HUES64 (cell line): ENCODE data around the gene TGFB2.

Experiments
- H3K27ac ChIP-seq: 2 replicates; pipeline ENCODE4 v1.7.0; 2013; ENCODE audit warnings: low read depth, low read length, inconsistent platforms
- H3K27me3 ChIP-seq: 2 replicates; pipeline ENCODE4 v1.6.1; 2013; ENCODE audit warnings: mild to moderate bottlenecking, low read length; ENCODE audit not compliant: insufficient read depth
- H3K36me3 ChIP-seq: 2 replicates; pipeline ENCODE4 v1.6.1; 2013; ENCODE audit warnings: mild to moderate bottlenecking, low read length; ENCODE audit not compliant: insufficient read depth
- H3K4me1 ChIP-seq: 2 replicates; pipeline ENCODE4 v1.6.1; 2013; ENCODE audit warnings: mild to moderate bottlenecking, low read length, moderate library complexity; ENCODE audit not compliant: insufficient read depth
- H3K4me3 ChIP-seq: 2 replicates; pipeline ENCODE4 v1.5.1; 2013; ENCODE audit warnings: mild to moderate bottlenecking, low read length, moderate library complexity
- H3K9ac ChIP-seq: 2 replicates; pipeline ENCODE4 v1.6.1; 2013; ENCODE audit warnings: mild to moderate bottlenecking, low read depth, low read length
- H3K9me3 ChIP-seq: 2 replicates; pipeline ENCODE4 v1.6.1; 2013; ENCODE audit warnings: low read depth, low read length; ENCODE audit not compliant: insufficient read depth
- WGBS: fragments of 150-250, 120-280 bp; methylation state at CpG from one replicate; pipeline ENCODE4 v1.1.7; 2013; ENCODE audit warnings: missing lambda C conversion rate; 5-methylcytosine and 5-hydroxymethylcytosine counted together

The TGFB2 gene

GRCh38 chr1:218464871-218465270 is 119.7 kb downstream of the TGFB2 start:
- Histone ChIP-seq H3K4me1 (peaks cover 8% of the 10 kb centered on the region), H3K4me3 (no peak overlapping the region), H3K27ac (no peak overlapping the region), H3K9me3 (no peaks in the 10 kb centered on the region), H3K36me3 (no peaks in the 10 kb centered on the region), H3K27me3 (no peaks in the 10 kb centered on the region), H3K9ac (no peak overlapping the region)
- whole genome bisulfite sequencing = 100% methylated on average over 1 of the region's 2 CpGs

- no peaks in the 10 kb centered on the region for H3K4me1 ChIP-seq
- H3K27me3 ChIP-seq = no peaks in the 10 kb centered on the region
- WGBS = 95% methylated on average over 6 of the region's 6 CpGs
- H3K9me3 ChIP-seq = no peaks in the 10 kb centered on the region
- H3K4me3 ChIP-seq = no peak overlapping the region
- no peaks in the 10 kb centered on the region for H3K36me3 ChIP-seq
- H3K9ac ChIP-seq = no peak overlapping the region
- H3K27ac ChIP-seq = no peak overlapping the region
These were observed 121.3 kb downstream of the TGFB2 start for GRCh38 chr1:218466341-218467010.

GRCh38 chr1:218467101-218468072 is 122.3 kb downstream of the TGFB2 start:
- Histone ChIP-seq H3K9ac (no peak overlapping the region), H3K4me3 (no peak overlapping the region), H3K9me3 (no peaks in the 10 kb centered on the region), H3K4me1 (no peaks in the 10 kb centered on the region), H3K27ac (no peak overlapping the region), H3K36me3 (no peaks in the 10 kb centered on the region), H3K27me3 (no peaks in the 10 kb centered on the region)
- WGBS = 95% methylated on average over 8 of the region's 8 CpGs

- no peaks in the 10 kb centered on the region for H3K9me3 ChIP-seq
- no peak overlapping the region for H3K9ac ChIP-seq
- no peak overlapping the region for H3K4me3 ChIP-seq
- 100% methylated on average over 4 of the region's 4 CpGs for WGBS
- no peaks in the 10 kb centered on the region for H3K4me1 ChIP-seq
- H3K27me3 ChIP-seq = no peaks in the 10 kb centered on the region
- H3K27ac ChIP-seq = no peak overlapping the region
- no peaks in the 10 kb centered on the region for H3K36me3 ChIP-seq
These were observed 123.6 kb downstream of the TGFB2 start for GRCh38 chr1:218468711-218469110.

- Histone ChIP-seq H3K27ac (no peak overlapping the region), H3K9me3 (no peaks in the 10 kb centered on the region), H3K4me3 (no peak overlapping the region), H3K27me3 (no peaks in the 10 kb centered on the region), H3K4me1 (no peaks in the 10 kb centered on the region), H3K9ac (no peak overlapping the region), H3K36me3 (no peaks in the 10 kb centered on the region)
- 100% methylated on average over 1 of the region's 1 CpG for WGBS
These were observed 127.7 kb downstream of the TGFB2 start for GRCh38 chr1:218472885-218473284.

- no peaks in the 10 kb centered on the region for H3K4me1 ChIP-seq
- H3K27me3 ChIP-seq = no peaks in the 10 kb centered on the region
- no peak overlapping the region for H3K9ac ChIP-seq
- no CpG with 5 or more reads among the region's 2 CpGs for WGBS
- H3K4me3 ChIP-seq = no peak overlapping the region
- H3K36me3 ChIP-seq = no peaks in the 10 kb centered on the region
- no peaks in the 10 kb centered on the region for H3K9me3 ChIP-seq
- no peak overlapping the region for H3K27ac ChIP-seq
These were observed 128.4 kb downstream of the TGFB2 start for GRCh38 chr1:218473522-218473921.

GRCh38 chr1:218474128-218474527 is 129.0 kb downstream of the TGFB2 start:
- no peaks in the 10 kb centered on the region for H3K36me3 ChIP-seq
- H3K4me3 ChIP-seq = no peak overlapping the region
- H3K27ac ChIP-seq = no peak overlapping the region
- H3K9ac ChIP-seq = no peak overlapping the region
- H3K9me3 ChIP-seq = no peaks in the 10 kb centered on the region
- WGBS = 94% methylated on average over 3 of the region's 5 CpGs
- no peaks in the 10 kb centered on the region for H3K4me1 ChIP-seq
- H3K27me3 ChIP-seq = no peaks in the 10 kb centered on the region

- H3K9me3 ChIP-seq = no peaks in the 10 kb centered on the region
- no peaks in the 10 kb centered on the region for H3K4me1 ChIP-seq
- no peaks in the 10 kb centered on the region for H3K36me3 ChIP-seq
- H3K4me3 ChIP-seq = no peak overlapping the region
- H3K27me3 ChIP-seq = no peaks in the 10 kb centered on the region
- H3K9ac ChIP-seq = no peak overlapping the region
- no peak overlapping the region for H3K27ac ChIP-seq
- WGBS = 100% methylated on average over 1 of the region's 1 CpG
These were observed 130.1 kb downstream of the TGFB2 start for GRCh38 chr1:218475275-218475674.

GRCh38 chr1:218475699-218476098 is 130.6 kb downstream of the TGFB2 start:
- H3K9me3 ChIP-seq = no peaks in the 10 kb centered on the region
- H3K9ac ChIP-seq = no peak overlapping the region
- no peak overlapping the region for H3K27ac ChIP-seq
- no peaks in the 10 kb centered on the region for H3K36me3 ChIP-seq
- WGBS = 91% methylated on average over 1 of the region's 1 CpG
- H3K27me3 ChIP-seq = no peaks in the 10 kb centered on the region
- no peak overlapping the region for H3K4me3 ChIP-seq
- no peaks in the 10 kb centered on the region for H3K4me1 ChIP-seq

- Histone ChIP-seq H3K36me3 (no peaks in the 10 kb centered on the region), H3K4me1 (no peaks in the 10 kb centered on the region), H3K4me3 (no peak overlapping the region), H3K27ac (no peak overlapping the region), H3K9ac (no peak overlapping the region), H3K9me3 (no peaks in the 10 kb centered on the region), H3K27me3 (no peaks in the 10 kb centered on the region)
- 79% methylated on average over 3 of the region's 3 CpGs for WGBS
These were observed 131.2 kb downstream of the TGFB2 start for GRCh38 chr1:218476385-218476784.

GRCh38 chr1:218478336-218478735 is 133.2 kb downstream of the TGFB2 start:
- H3K4me3 ChIP-seq = no peak overlapping the region
- H3K4me1 ChIP-seq = no peaks in the 10 kb centered on the region
- H3K9me3 ChIP-seq = no peaks in the 10 kb centered on the region
- H3K27ac ChIP-seq = no peak overlapping the region
- H3K27me3 ChIP-seq = no peaks in the 10 kb centered on the region
- 95% methylated on average over 4 of the region's 4 CpGs for WGBS
- no peak overlapping the region for H3K9ac ChIP-seq
- H3K36me3 ChIP-seq = no peaks in the 10 kb centered on the region
